ENCODE data around the gene CHMP1B. TPM values are rescaled to one million over a fixed set of nuclear protein-coding genes. Genes with fewer than 3 reads are reported as not detected.
"Not testable (repeated sequence)": the region's sequence is repeated elsewhere in the genome, so short reads cannot be mapped to it uniquely, and the experiment has no call there.

The CHMP1B gene
- total RNA-seq, 1 donor from 2014 or later: 26.8 TPM

DNA sequence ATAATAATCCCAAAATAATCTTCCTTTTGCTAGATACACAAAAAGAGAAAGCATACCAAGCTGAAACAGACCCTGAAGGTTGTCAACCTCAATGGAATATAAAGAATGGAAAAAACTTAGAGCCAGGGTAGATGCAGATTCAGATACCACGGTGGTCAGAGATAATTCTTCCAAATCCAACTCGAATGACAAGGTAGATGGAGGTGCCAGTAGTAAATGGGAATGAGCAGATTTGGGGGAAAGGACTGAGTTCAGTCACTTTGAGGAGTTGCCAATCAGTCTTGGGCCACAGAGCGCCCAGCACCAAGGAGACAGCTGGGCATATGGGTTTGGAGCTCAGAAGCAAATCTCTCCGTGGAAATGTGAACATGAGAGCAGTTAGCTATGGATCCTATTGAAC, 3.4 kb upstream of the CHMP1B start:
- no peak for DNase-seq (ENCODE audit: low spot score)
- Mint-ChIP-seq H3K36me3 (ENCODE audit: low read depth) (peaks cover 3% of the 10 kb centered on the region), H3K4me1 (ENCODE audit: low read depth) (peaks cover 29% of the 10 kb centered on the region), H3K27me3 (ENCODE audit: insufficient read depth) (peaks cover 6% of the 10 kb centered on the region), H3K9me3 (no peaks in the 10 kb centered on the region), H3K27ac (peak overlapping the region; percentile 41), H3K4me3 (no peak overlapping the region)
- intact Hi-C loops (cut with micrococcal nuclease): loop anchor here (5.0 kb wide), 1 partner anchor 1931 kb away; no protein-coding TSS in a partner anchor

DNA sequence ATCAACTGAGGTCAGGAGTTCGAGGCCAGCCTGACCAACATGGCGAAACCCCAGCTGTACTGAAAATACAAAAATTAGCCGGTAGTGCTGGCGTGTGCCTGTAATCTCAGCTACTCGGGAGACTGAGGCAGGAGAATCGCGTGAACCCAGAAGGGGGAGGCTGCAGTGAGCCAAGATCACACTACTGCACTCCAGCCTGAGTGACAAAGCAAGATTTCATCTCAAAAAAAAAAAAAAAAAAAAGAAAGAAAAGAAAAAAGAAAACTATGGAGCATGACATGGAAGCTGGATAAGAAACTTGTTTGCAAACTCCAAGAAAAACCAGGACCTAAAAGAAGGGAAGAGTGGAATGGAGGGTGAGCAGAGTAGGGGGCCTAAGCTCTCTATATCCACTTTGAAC, 1.9 kb upstream of the CHMP1B start:
- peaks cover 6% of the 10 kb centered on the region for H3K27me3 Mint-ChIP-seq (ENCODE audit: insufficient read depth)
- no peaks in the 10 kb centered on the region for H3K9me3 Mint-ChIP-seq
- peak overlapping the region; percentile 46 for H3K4me3 Mint-ChIP-seq
- H3K4me1 Mint-ChIP-seq (ENCODE audit: low read depth): peaks cover 38% of the 10 kb centered on the region
- no peak for DNase-seq (ENCODE audit: low spot score)
- H3K36me3 Mint-ChIP-seq (ENCODE audit: low read depth): peaks cover 3% of the 10 kb centered on the region
- H3K27ac Mint-ChIP-seq: peak overlapping the region; percentile 30
- intact Hi-C loops (cut with micrococcal nuclease): loop anchor here (5.0 kb wide), 1 partner anchor 1932 kb away; no protein-coding TSS in a partner anchor

DNA sequence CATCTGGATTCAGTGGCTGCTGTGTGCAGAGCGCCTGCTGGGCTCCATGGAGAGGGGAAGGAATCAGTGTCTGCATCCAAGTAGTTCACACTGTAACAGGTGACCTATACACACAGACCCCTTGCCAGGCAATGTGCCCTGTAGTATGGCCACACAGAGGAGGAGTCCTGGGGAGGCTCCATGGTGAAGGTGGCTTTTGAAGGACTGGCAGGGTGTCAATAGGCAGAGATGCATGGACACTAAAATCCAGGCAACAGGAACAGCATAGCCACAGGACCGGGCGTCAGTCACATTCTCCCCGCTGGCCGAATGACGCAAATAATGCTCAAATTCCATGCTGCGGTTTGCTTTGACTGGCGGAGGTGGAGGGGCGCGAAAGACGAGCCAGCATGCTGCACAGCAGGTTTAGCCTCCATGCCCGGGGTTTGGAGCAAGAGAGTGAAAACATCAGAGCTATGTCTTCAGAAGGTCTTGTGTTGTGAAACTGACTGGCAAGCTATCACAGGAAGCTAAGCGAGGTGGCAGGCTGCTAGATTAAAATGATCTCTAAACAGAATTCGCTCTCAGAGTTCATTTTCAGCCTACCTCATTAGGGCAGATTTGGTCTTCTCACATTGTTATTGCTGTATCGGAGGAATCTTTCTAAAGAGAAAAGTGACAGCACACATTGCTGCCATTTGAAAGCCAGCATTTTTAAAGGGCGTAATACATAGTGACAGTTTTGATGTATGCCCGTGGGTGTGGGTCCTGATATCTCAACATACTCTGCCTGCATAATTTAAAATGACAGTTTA, 1.2 kb upstream of the CHMP1B start:
- Mint-ChIP-seq H3K4me1 (ENCODE audit: low read depth) (peaks cover 38% of the 10 kb centered on the region), H3K4me3 (peak overlapping the region; percentile 99), H3K27me3 (ENCODE audit: insufficient read depth) (peaks cover 6% of the 10 kb centered on the region), H3K9me3 (no peaks in the 10 kb centered on the region), H3K27ac (peak overlapping the region; percentile 100), H3K36me3 (ENCODE audit: low read depth) (peaks cover 3% of the 10 kb centered on the region)
- DNase-seq (ENCODE audit: low spot score): peak; percentile 33
- intact Hi-C loops (cut with micrococcal nuclease): loop anchor here (2.0 to 5.0 kb wide), 8 partner anchors 161 to 1933 kb away; partner anchors contain the start of genes AFG3L2, FAM210A, GNAL and RNMT

DNA sequence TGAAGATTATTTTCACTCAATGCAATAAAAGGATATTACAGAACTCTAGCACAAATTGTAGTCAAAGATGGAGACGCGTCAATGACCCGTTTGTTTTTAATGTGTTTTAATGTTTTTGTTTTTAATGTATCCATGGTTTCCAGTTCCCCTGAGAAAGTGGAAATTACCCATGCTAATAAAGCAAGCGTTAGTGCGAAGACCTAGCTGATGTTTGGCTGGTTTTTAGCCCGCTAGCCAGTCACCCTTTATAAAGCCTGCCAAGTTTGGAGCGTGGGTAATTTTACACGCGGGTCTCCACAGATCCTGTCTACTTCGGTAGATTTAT, 430 bp upstream of the CHMP1B start:
- Mint-ChIP-seq H3K36me3 (ENCODE audit: low read depth) (peaks cover 3% of the 10 kb centered on the region), H3K9me3 (no peaks in the 10 kb centered on the region), H3K4me1 (ENCODE audit: low read depth) (peaks cover 38% of the 10 kb centered on the region), H3K27ac (peak overlapping the region; percentile 100), H3K27me3 (ENCODE audit: insufficient read depth) (peaks cover 6% of the 10 kb centered on the region), H3K4me3 (peak overlapping the region; percentile 99)
- intact Hi-C loops (cut with micrococcal nuclease): loop anchor here (1.0 to 5.0 kb wide), 11 partner anchors 58 to 1877 kb away; partner anchors contain the start of genes AFG3L2, FAM210A, GNAL and MPPE1
- no peak for DNase-seq (ENCODE audit: low spot score)

DNA sequence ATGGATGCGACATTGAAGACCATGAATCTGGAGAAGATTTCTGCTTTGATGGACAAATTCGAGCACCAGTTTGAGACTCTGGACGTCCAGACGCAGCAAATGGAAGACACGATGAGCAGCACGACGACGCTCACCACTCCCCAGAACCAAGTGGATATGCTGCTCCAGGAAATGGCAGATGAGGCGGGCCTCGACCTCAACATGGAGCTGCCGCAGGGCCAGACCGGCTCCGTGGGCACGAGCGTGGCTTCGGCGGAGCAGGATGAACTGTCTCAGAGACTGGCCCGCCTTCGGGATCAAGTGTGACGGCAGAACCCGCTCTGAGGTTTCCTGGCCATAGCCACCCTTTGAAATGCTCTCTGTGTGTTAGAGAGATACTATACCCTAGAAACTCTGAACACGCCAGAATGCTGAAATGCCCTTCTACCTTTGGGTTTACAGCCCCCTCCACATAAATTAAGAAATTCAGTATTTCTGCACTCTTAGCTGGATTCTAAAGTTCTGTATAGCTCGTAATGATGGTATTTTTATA, 659 bp downstream of the CHMP1B start:
- Mint-ChIP-seq H3K27me3 (ENCODE audit: insufficient read depth) (peaks cover 6% of the 10 kb centered on the region), H3K4me1 (ENCODE audit: low read depth) (peaks cover 38% of the 10 kb centered on the region), H3K36me3 (ENCODE audit: low read depth) (peaks cover 3% of the 10 kb centered on the region), H3K27ac (peak overlapping the region; percentile 100), H3K9me3 (no peaks in the 10 kb centered on the region), H3K4me3 (peak overlapping the region; percentile 99)
- peak; percentile 47 for DNase-seq (ENCODE audit: low spot score)
- intact Hi-C loops (cut with micrococcal nuclease): loop anchor here (1.0 to 5.0 kb wide), 11 partner anchors 56 to 1875 kb away; partner anchors contain the start of genes AFG3L2, FAM210A, GNAL and MPPE1

DNA sequence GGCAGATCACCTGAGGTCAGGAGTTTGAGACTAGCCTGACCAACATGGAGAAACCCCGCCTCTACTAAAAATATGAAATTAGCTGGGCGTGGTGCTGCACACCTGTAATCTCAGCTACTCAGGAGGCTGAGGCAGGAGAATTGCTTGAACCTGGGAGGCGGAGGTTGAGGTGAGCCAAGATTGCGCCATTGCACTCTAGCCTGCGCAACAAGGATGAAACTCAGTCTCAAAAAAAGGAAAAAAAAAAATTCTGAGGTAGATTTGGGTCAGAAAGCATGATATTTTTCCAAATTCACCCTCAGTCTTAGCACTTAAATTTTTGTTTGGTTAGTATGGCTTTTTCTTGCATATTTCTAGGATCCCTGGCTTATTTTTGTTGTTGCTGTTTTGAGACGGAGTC, 3.3 kb downstream of the CHMP1B start:
- H3K9me3 Mint-ChIP-seq: not testable (repeated sequence)
- peak overlapping the region; percentile 35 for H3K4me3 Mint-ChIP-seq

DNA sequence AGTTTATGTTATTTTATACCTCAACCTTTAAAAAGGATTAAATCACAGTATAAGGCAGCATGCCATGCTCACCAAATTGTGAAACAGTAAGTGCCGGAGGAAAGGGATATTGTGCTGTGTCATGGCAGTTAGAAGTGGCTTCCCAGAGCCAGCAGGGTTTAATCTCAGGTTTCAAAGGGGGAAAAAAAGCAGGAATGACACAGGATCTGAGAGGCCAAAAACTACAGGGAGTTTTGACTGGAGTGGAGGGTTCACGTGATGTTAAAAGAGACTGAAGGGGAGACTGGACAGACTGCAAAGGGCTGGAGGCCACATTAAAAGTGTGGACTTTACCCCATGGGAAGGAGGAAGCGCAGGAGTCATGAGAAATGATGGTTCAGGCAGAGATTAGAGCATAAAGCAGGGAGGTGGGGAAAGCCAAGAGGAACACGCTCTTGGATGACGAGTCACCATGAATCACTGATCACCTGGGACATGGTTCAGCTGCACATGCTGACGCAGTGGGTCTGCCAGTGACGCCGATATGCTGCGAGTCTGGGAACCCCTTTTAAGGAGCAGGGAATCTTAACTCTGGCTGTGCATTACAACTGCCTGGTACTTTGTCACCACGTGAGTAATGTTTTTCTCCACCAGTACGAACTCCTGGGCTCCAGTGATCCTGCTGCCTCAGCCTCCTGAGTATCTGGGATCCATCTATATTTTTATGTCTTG, 6.1 kb downstream of the CHMP1B start:
- peaks cover 13% of the 10 kb centered on the region for H3K4me1 Mint-ChIP-seq (ENCODE audit: low read depth)
- no peak overlapping the region for H3K4me3 Mint-ChIP-seq
- no peaks in the 10 kb centered on the region for H3K36me3 Mint-ChIP-seq (ENCODE audit: low read depth)
- intact Hi-C loops (cut with micrococcal nuclease): no loop called here
- H3K9me3 Mint-ChIP-seq: no peaks in the 10 kb centered on the region
- peaks cover 3% of the 10 kb centered on the region for H3K27me3 Mint-ChIP-seq (ENCODE audit: insufficient read depth)
- no peak for DNase-seq (ENCODE audit: low spot score)
- no peak overlapping the region for H3K27ac Mint-ChIP-seq

More for the DNA sequence above, 3.3 kb downstream of the CHMP1B start:
- DNase-seq (ENCODE audit: low spot score); H3K36me3 Mint-ChIP-seq (ENCODE audit: low read depth); H3K27me3 Mint-ChIP-seq (ENCODE audit: insufficient read depth); H3K27ac Mint-ChIP-seq: not testable (repeated sequence)
- intact Hi-C loops (cut with micrococcal nuclease): loop anchor here (5.0 kb wide), 3 partner anchors 803 to 1873 kb away; partner anchors contain the start of genes FAM210A, RNMT and SPIRE1
- H3K4me1 Mint-ChIP-seq (ENCODE audit: low read depth): peaks cover 33% of the 10 kb centered on the region

DNA sequence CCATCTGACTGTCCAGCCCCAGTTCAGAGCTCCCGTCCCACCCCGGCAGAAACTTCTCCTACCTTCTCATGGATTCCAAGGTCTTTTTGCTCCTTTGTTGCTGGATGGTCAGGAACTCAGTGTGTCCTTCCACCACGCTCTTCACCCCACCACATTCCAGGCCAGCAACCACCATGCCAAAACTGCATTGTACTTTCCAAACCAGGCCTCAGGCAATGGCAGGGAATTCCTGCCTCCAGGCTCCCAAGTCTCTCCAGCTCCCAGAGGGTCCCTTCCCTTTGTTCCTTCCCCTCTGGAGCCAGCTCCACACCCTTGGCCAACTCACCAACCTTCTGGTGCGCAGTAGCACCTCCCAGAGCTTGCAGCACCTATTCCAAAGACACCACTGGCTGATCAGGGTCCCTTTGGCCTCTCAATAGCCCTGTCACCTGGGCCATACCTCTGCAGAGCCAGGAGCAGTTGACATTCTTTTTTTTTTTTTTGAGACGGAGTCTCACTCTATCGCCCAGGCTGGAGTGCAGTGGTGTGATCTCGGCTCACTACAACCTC, 8.1 kb downstream of the CHMP1B start:
- Mint-ChIP-seq H3K4me3 (no peak overlapping the region), H3K36me3 (ENCODE audit: low read depth) (no peaks in the 10 kb centered on the region), H3K4me1 (ENCODE audit: low read depth) (no peaks in the 10 kb centered on the region), H3K27ac (no peak overlapping the region), H3K9me3 (no peaks in the 10 kb centered on the region), H3K27me3 (ENCODE audit: insufficient read depth) (peaks cover 3% of the 10 kb centered on the region)
- intact Hi-C loops (cut with micrococcal nuclease): no loop called here
- no peak for DNase-seq (ENCODE audit: low spot score)

DNA sequence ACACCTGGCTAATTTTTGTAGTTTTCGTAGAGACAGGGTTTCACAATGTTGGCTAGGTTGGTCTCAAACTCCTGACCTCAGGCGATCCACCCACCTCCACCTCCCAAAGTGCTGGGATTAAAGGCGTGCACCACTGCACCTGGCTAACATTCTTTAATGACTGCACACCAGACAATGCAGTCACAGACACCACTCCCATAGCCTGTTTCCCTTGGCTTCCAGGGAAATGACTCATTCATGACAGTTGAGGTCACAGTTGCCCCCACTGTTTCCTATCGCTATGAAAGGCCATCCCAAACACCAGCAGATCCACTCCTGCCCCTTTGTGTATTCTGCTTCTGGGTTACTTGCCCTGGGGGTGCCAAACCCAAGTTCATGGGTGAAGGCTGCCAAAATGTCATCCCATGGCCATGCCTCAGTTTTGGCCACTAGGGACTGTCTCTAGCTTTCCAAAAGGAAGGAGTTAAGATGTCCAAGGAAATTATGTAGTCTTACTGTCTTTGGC, 8.7 kb downstream of the CHMP1B start:
- Mint-ChIP-seq H3K4me1 (ENCODE audit: low read depth) (no peaks in the 10 kb centered on the region), H3K9me3 (no peaks in the 10 kb centered on the region), H3K4me3 (no peak overlapping the region), H3K27me3 (ENCODE audit: insufficient read depth) (peaks cover 3% of the 10 kb centered on the region), H3K27ac (no peak overlapping the region), H3K36me3 (ENCODE audit: low read depth) (no peaks in the 10 kb centered on the region)
- DNase-seq (ENCODE audit: low spot score): no peak
- intact Hi-C loops (cut with micrococcal nuclease): no loop called here

DNA sequence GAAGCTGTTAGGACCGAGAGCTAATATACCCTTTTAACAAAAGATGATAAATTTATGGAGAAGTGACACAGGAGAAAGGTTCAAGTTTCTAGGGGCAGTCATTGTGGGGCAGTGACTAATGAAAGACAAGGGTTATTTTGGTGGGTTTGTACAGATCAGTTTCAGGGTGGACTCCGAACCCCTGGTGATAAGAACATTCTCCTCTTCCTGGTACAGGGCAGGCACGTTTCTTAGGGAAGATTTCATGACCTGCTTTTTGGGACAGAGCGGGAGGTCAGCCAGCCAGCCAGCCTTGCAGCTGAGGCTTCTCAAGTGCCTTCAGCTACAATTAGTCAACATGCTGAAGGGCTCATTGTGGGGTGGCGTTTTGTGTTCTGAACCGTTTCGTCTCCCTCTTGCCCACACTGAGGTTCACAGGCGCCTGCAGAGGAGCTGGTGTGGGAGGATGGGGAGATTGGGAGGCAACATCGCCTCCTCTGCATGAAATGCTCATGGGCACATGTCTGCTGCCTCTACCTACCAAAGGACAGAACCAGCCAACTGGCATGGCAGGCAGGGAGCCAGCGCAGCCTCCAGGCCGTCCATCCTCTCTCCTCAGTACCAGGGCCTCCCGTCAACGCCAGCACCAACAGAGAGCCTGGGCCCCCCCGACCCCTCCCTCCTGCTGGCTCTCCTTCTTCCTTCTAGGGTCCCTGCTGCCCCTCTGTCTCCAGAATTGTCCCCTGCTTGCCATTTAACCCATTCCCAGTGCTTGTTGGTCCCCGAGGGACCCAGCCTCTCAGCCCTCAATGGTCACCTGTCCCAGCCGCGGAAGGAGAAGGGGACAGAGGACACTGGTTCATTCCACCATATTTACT, 9.6 kb downstream of the CHMP1B start:
- H3K36me3 Mint-ChIP-seq (ENCODE audit: low read depth): no peaks in the 10 kb centered on the region
- no peak for DNase-seq (ENCODE audit: low spot score)
- H3K4me3 Mint-ChIP-seq: no peak overlapping the region
- H3K9me3 Mint-ChIP-seq: no peaks in the 10 kb centered on the region
- no peaks in the 10 kb centered on the region for H3K4me1 Mint-ChIP-seq (ENCODE audit: low read depth)
- peaks cover 3% of the 10 kb centered on the region for H3K27me3 Mint-ChIP-seq (ENCODE audit: insufficient read depth)
- intact Hi-C loops (cut with micrococcal nuclease): no loop called here
- H3K27ac Mint-ChIP-seq: no peak overlapping the region

DNA sequence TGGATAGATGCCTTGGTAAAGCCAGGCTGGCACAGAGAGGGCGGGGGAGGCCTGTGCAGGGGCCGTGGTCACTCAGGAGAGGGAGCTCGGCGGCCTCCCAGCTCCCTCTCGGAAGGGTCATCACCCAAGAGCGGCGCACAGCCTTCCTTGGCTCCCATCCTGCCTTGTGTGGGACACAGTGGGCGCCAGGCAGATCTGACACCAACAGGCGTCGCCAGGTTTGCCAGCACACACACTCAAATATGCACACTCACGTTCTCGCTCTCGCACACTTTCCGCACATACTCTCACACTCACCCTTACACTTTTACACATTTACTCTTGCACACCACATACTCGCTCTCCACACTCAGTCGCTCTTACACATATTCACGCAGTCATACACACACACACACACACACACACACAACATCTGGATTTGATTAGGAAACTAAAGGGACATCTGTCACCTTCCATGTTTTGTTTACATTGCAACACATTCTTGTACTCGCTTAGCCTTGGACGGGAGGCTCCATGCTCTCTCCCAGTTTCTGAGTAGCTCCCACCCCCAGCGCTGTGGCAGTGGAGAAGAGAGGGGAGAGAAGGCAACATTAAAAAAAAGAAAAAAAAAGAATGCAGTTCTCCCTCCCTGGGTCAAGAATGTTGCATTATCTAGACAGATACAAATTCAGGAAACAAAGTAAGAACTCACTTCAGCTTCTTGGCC, 10.5 kb downstream of the CHMP1B start:
- intact Hi-C loops (cut with micrococcal nuclease): no loop called here
- Mint-ChIP-seq H3K27ac (no peak overlapping the region), H3K9me3 (no peaks in the 10 kb centered on the region), H3K36me3 (ENCODE audit: low read depth) (no peaks in the 10 kb centered on the region), H3K4me1 (ENCODE audit: low read depth) (no peaks in the 10 kb centered on the region), H3K4me3 (no peak overlapping the region), H3K27me3 (ENCODE audit: insufficient read depth) (peaks cover 4% of the 10 kb centered on the region)
- DNase-seq (ENCODE audit: low spot score): no peak
